HG03558 (cell line): ENCODE data around the gene TMEM87A.

Experiments used
- ATAC-seq: cut with Tn5 transposase; IDR thresholded peaks from one replicate; pipeline ENCODE4 v1.9.1; 2021; ENCODE audit warnings: moderate number of reproducible peaks; ENCODE audit not compliant: unreplicated experiment; ENCODE audit errors: extremely low read depth

The TMEM87A gene

GRCh38 chr15:42171122-42171521 lies 102.1 kb downstream of the TMEM87A start:
- ATAC-seq: no peak

- ATAC-seq: no peak
Measured at GRCh38 chr15:42166225-42166940, 106.8 kb downstream of the TMEM87A start.

DNA sequence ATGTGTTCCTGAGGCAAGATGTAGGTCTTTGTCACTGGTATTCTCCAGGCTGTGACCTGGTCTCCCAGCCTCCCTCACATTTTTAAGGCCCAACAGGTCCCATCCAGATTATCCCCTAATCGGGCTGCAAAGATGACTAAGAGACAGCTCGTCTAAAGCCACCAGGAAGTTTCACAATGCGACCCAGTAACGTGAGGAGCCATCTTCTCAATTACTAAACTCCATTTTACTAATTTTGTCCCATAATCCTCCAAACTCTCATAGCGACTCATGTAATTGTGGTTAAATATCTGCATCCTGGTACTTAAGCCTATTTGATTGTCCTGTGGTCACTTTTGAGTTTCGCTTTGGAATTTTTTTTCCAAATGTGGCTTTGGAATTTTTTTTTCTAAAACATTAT lies 108.1 kb downstream of the TMEM87A start:
- ATAC-seq: no peak

GRCh38 chr15:42163947-42164550 lies 109.2 kb downstream of the TMEM87A start:
- no peak for ATAC-seq

- no peak for ATAC-seq
Measured at GRCh38 chr15:42163291-42163690, 109.9 kb downstream of the TMEM87A start.
